Measurements from ENCODE around the gene ANOS1.

Gene ANOS1

GRCh38 chrX:8730812-8731558 lies 952 bp downstream of the ANOS1 start:
- ChIA-PET POLR2A (ENCODE audit: low non-redundant PET) (no interaction called here), CTCF (no interaction called here)
- no peak for DNase-seq (ENCODE audit: low spot score)
- TF ChIP-seq, protein P1, sequence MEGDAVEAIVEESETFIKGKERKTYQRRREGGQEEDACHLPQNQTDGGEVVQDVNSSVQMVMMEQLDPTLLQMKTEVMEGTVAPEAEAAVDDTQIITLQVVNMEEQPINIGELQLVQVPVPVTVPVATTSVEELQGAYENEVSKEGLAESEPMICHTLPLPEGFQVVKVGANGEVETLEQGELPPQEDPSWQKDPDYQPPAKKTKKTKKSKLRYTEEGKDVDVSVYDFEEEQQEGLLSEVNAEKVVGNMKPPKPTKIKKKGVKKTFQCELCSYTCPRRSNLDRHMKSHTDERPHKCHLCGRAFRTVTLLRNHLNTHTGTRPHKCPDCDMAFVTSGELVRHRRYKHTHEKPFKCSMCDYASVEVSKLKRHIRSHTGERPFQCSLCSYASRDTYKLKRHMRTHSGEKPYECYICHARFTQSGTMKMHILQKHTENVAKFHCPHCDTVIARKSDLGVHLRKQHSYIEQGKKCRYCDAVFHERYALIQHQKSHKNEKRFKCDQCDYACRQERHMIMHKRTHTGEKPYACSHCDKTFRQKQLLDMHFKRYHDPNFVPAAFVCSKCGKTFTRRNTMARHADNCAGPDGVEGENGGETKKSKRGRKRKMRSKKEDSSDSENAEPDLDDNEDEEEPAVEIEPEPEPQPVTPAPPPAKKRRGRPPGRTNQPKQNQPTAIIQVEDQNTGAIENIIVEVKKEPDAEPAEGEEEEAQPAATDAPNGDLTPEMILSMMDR (conservative IDR thresholded peaks at IDR 0.05; ENCODE audit: low read depth) = no peak
- no peak overlapping the region for H3K27ac ChIP-seq

DNA sequence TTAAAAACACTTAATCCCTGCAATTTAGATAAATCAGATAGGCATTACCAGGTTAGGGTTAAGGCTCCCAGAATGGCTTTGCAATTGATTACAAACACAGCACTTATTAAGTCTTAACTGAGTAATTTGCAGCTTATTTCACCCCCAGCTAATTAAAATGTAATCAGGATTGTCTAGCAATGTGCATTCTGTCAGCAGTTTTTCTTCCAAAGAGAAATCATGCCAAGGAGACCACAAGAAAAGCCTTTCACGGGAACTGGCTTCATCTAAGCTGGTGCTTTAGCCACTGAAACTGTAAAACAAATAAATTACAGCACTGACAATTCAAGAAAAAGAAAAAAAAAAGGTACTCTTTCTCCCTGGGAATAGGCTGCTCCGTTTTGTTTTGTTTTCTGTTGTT lies 2.1 kb downstream of the ANOS1 start:
- TF ChIP-seq, protein P1 (conservative IDR thresholded peaks at IDR 0.05; ENCODE audit: low read depth) = no peak
- ChIA-PET POLR2A (ENCODE audit: low non-redundant PET) (no interaction called here), CTCF (interaction anchor here (1.2 kb wide), 1 partner anchor 9 kb away, joined by 3 read pairs; no protein-coding TSS in a partner anchor)
- no peak overlapping the region for H3K27ac ChIP-seq
- DNase-seq (ENCODE audit: low spot score) = no peak

DNA sequence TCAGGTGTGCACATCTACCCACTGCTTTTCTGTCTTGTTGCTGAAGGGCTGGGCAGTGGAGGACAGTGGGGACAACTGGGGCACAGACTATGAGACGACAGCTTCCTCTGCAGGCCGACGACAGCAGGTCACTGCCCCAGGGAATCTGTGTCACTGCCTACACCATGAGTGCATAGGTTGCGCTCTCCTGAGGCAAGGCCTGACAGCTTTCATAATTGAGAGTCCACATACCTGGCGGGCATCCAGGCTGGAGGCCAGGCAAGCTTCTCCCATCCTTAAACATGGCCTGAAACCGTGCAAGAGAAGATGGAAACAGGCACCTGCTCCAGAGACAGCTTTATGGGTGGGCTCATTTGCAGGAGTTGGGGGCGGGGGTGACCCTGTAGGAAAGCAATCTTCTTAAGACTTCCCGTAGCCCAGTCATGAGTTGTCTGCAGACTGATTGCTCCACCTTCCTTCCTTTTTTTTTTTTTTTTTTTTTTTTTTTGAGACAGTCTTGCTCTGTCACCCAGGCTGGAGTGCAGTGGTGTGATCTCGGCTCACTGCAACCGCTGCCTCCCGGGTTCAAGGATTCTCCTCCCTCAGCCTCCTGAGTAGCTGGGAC lies 2.9 kb downstream of the ANOS1 start:
- POLR2A ChIA-PET (ENCODE audit: low non-redundant PET) = no interaction called here
- H3K27ac ChIP-seq = no peak overlapping the region
- no peak for DNase-seq (ENCODE audit: low spot score)
- CTCF ChIA-PET = interaction anchor here (0.5 to 1.2 kb wide), 3 partner anchors 10 to 735 kb away, joined by 3 to 4 read pairs (median 3); no protein-coding TSS in a partner anchor
- TF ChIP-seq, protein P1 (conservative IDR thresholded peaks at IDR 0.05; ENCODE audit: low read depth) = no peak

GRCh38 chrX:8726031-8726652 lies 5.8 kb downstream of the ANOS1 start:
- POLR2A ChIA-PET (ENCODE audit: low non-redundant PET) = no interaction called here
- CTCF ChIA-PET = no interaction called here
- DNase-seq (ENCODE audit: low spot score) = no peak
- H3K27ac ChIP-seq = no peak overlapping the region
- TF ChIP-seq, protein P1 (conservative IDR thresholded peaks at IDR 0.05; ENCODE audit: low read depth) = no peak

GRCh38 chrX:8724300-8724699 lies 7.6 kb downstream of the ANOS1 start:
- POLR2A ChIA-PET (ENCODE audit: low non-redundant PET) = no interaction called here
- no peak for DNase-seq (ENCODE audit: low spot score)
- no peak overlapping the region for H3K27ac ChIP-seq
- TF ChIP-seq, protein P1 (conservative IDR thresholded peaks at IDR 0.05; ENCODE audit: low read depth) = no peak
- CTCF ChIA-PET = no interaction called here

GRCh38 chrX:8721536-8721935 lies 10.4 kb downstream of the ANOS1 start:
- POLR2A ChIA-PET (ENCODE audit: low non-redundant PET) = no interaction called here
- H3K27ac ChIP-seq = no peak overlapping the region
- TF ChIP-seq, protein P1 (conservative IDR thresholded peaks at IDR 0.05; ENCODE audit: low read depth) = no peak
- no peak for DNase-seq (ENCODE audit: low spot score)
- CTCF ChIA-PET = no interaction called here

All from RWPE1 (cell line).